HT1080 (cell line): Measurements from ENCODE around the gene LIN28A. TPM values are rescaled to one million over a fixed set of nuclear protein-coding genes. Genes with fewer than 3 reads are reported as not detected.
A peak's percentile ranks its signal among the peaks of the same experiment; 100 is the strongest.

Experiments used
- DNase-seq: peaks from one replicate; pipeline ENCODE4 v3.0.0-alpha.2; 2015; ENCODE audit warnings: low read depth
- total RNA-seq: library from RNA; depleted of rRNA; stranded (reverse); fragments of >200 nt; shearing (Covaris generic); gene quantifications from 2 replicates; pipeline ENCODE4 v1.2.3, GENCODE V29; 2014

The LIN28A gene
- total RNA-seq, 1 experiment from 2014 or later, result not detected

GRCh38 chr1:26432793-26433192, 22.2 kb downstream of the LIN28A start:
- DNase-seq, result no peak

- no peak for DNase-seq
These were observed 23.6 kb downstream of the LIN28A start for GRCh38 chr1:26434161-26434752.

GRCh38 chr1:26438041-26438440, 27.4 kb downstream of the LIN28A start:
- no peak for DNase-seq

GRCh38 chr1:26440259-26440658, 29.6 kb downstream of the LIN28A start:
- no peak for DNase-seq

- no peak for DNase-seq
These were observed 39.3 kb downstream of the LIN28A start for GRCh38 chr1:26449868-26450267.

GRCh38 chr1:26450908-26451307, 40.3 kb downstream of the LIN28A start:
- no peak for DNase-seq

GRCh38 chr1:26452459-26453183, 42.0 kb downstream of the LIN28A start:
- no peak for DNase-seq

GRCh38 chr1:26459148-26459547, 48.5 kb downstream of the LIN28A start:
- no peak for DNase-seq

- DNase-seq, result no peak
These were observed 49.0 kb downstream of the LIN28A start for GRCh38 chr1:26459573-26460031.

GRCh38 chr1:26468911-26469310, 58.3 kb downstream of the LIN28A start:
- DNase-seq, result no peak

GRCh38 chr1:26469558-26469957, 58.9 kb downstream of the LIN28A start:
- no peak for DNase-seq

- DNase-seq, result no peak
These were observed 60.4 kb downstream of the LIN28A start for GRCh38 chr1:26470878-26471497.

GRCh38 chr1:26471498-26472319, 61.1 kb downstream of the LIN28A start:
- DNase-seq, result peak; percentile 73

- DNase-seq, result peak; percentile 87
These were observed 61.8 kb downstream of the LIN28A start, which contains the start of gene HMGN2 for GRCh38 chr1:26472320-26472900. HMGN2 (plus strand) TSS chr1:26472440; CDS start chr1:26472613, 173 bp downstream.

- DNase-seq, result peak; percentile 90
These were observed 62.6 kb downstream of the LIN28A start for GRCh38 chr1:26472901-26473845.

GRCh38 chr1:26474818-26475217, 64.2 kb downstream of the LIN28A start:
- DNase-seq, result no peak

- DNase-seq, result no peak
These were observed 65.4 kb downstream of the LIN28A start for GRCh38 chr1:26475989-26476388.

- DNase-seq, result no peak
These were observed 66.3 kb downstream of the LIN28A start for GRCh38 chr1:26476958-26477357.

- no peak for DNase-seq
These were observed 67.0 kb downstream of the LIN28A start for GRCh38 chr1:26477446-26478152.
